ENCODE results near the gene RPS6KC1. TPM values are rescaled to one million over a fixed set of nuclear protein-coding genes. Genes with fewer than 3 reads are reported as not detected.

Gene RPS6KC1
- total RNA-seq, 4 donors from 2014 or later = 13.5 to 29.7 (median 22.2) TPM

- Histone ChIP-seq H3K27me3 (no peaks in the 10 kb centered on the region), H3K4me1 (no peaks in the 10 kb centered on the region), H3K27ac (no peak overlapping the region), H3K4me3 (no peak overlapping the region), H3K9me3 (no peaks in the 10 kb centered on the region), H3K36me3 (no peaks in the 10 kb centered on the region)
- TF ChIP-seq CTCF (IDR thresholded peaks at IDR 0.05) (no peak), POLR2A (IDR thresholded peaks at IDR 0.05) (no peak)
- DNase-seq = no peak
Measured at GRCh38 chr1:213124590-213124989, 73.5 kb downstream of the RPS6KC1 start.

- H3K4me3 ChIP-seq = no peak overlapping the region
- no peaks in the 10 kb centered on the region for H3K4me1 ChIP-seq
- H3K9me3 ChIP-seq = no peaks in the 10 kb centered on the region
- H3K27me3 ChIP-seq = no peaks in the 10 kb centered on the region
- TF ChIP-seq CTCF (IDR thresholded peaks at IDR 0.05) (no peak), POLR2A (IDR thresholded peaks at IDR 0.05) (no peak)
- no peak for DNase-seq
- H3K36me3 ChIP-seq = no peaks in the 10 kb centered on the region
- H3K27ac ChIP-seq = no peak overlapping the region
Measured at GRCh38 chr1:213125643-213126042, 74.6 kb downstream of the RPS6KC1 start.

- Histone ChIP-seq H3K27ac (no peak overlapping the region), H3K4me1 (no peaks in the 10 kb centered on the region), H3K9me3 (no peaks in the 10 kb centered on the region), H3K27me3 (no peaks in the 10 kb centered on the region), H3K36me3 (no peaks in the 10 kb centered on the region), H3K4me3 (no peak overlapping the region)
- no peak for TF ChIP-seq POLR2A (IDR thresholded peaks at IDR 0.05)
- no peak for TF ChIP-seq CTCF (IDR thresholded peaks at IDR 0.05)
- no peak for DNase-seq
Measured at GRCh38 chr1:213127074-213127473, 76.0 kb downstream of the RPS6KC1 start.

- Histone ChIP-seq H3K27me3 (no peaks in the 10 kb centered on the region), H3K9me3 (no peaks in the 10 kb centered on the region), H3K4me3 (no peak overlapping the region), H3K36me3 (no peaks in the 10 kb centered on the region), H3K27ac (no peak overlapping the region), H3K4me1 (no peaks in the 10 kb centered on the region)
- DNase-seq = no peak
- TF ChIP-seq POLR2A (IDR thresholded peaks at IDR 0.05) = no peak
Measured at GRCh38 chr1:213131851-213132655, 81.0 kb downstream of the RPS6KC1 start.

- no peaks in the 10 kb centered on the region for H3K9me3 ChIP-seq
- H3K4me3 ChIP-seq = no peak overlapping the region
- TF ChIP-seq POLR2A (IDR thresholded peaks at IDR 0.05) (no peak), CTCF (IDR thresholded peaks at IDR 0.05) (no peak)
- no peaks in the 10 kb centered on the region for H3K27me3 ChIP-seq
- no peak for DNase-seq
- H3K36me3 ChIP-seq = no peaks in the 10 kb centered on the region
- H3K4me1 ChIP-seq = no peaks in the 10 kb centered on the region
- no peak overlapping the region for H3K27ac ChIP-seq
Measured at GRCh38 chr1:213135572-213135971, 84.5 kb downstream of the RPS6KC1 start.

GRCh38 chr1:213136190-213136917, 85.3 kb downstream of the RPS6KC1 start:
- H3K27ac ChIP-seq = no peak overlapping the region
- H3K36me3 ChIP-seq = no peaks in the 10 kb centered on the region
- DNase-seq = no peak
- TF ChIP-seq POLR2A (IDR thresholded peaks at IDR 0.05) (no peak), CTCF (IDR thresholded peaks at IDR 0.05) (no peak)
- no peaks in the 10 kb centered on the region for H3K9me3 ChIP-seq
- no peaks in the 10 kb centered on the region for H3K4me1 ChIP-seq
- H3K27me3 ChIP-seq = no peaks in the 10 kb centered on the region
- no peak overlapping the region for H3K4me3 ChIP-seq

Data from Peyer's patch (tissue), 4 donors.